Sigmoid colon (tissue), 7 donors: ENCODE measurements around the gene OPN4. TPM values are rescaled to one million over a fixed set of nuclear protein-coding genes. Genes with fewer than 3 reads are reported as not detected.

ENCODE experiments used
- DNase-seq: peaks from one replicate; pipeline ENCODE4 v3.0.0-alpha.2; 2019
- H3K27ac ChIP-seq, 4 donors: fragments of 200-600 bp; sonication (generic); one replicate each; pipeline ENCODE4 v1.5.1; 2016 to 2019; ENCODE audit warnings: mild to moderate bottlenecking in 1 of 4
- H3K27me3 ChIP-seq, 3 donors: fragments of 200-600 bp; sonication (generic); one replicate each; pipeline ENCODE4 v1.5.1; 2019; ENCODE audit warnings: mild to moderate bottlenecking in 1 of 3
- H3K36me3 ChIP-seq, 4 donors: fragments of 200-600 bp; sonication (generic); one replicate each; pipeline ENCODE4 v1.5.1; 2016 to 2019
- H3K4me1 ChIP-seq, 4 donors: fragments of 200-600 bp; sonication (generic); one replicate each; pipeline ENCODE4 v1.5.1; 2017 to 2019
- H3K4me3 ChIP-seq, 4 donors: fragments of 200-600 bp; sonication (generic); one replicate each; pipeline ENCODE4 v1.5.1; 2017 to 2019; ENCODE audit warnings: mild to moderate bottlenecking in 2 of 4, moderate library complexity in 1 of 4
- H3K9me3 ChIP-seq, 4 donors: fragments of 200-600 bp in 3 of 4; sonication (generic) in 3 of 4; one replicate each; pipeline versions ENCODE4 v1.5.1 to v1.6.1; 2013 to 2019
- EP300 ChIP-seq, 4 donors: sonication (generic); formaldehyde crosslinking; IDR thresholded peaks; one replicate each; pipeline ENCODE4 v1.6.1; 2017; ENCODE audit warnings: antibody characterized with exemption in 4 of 4
- POLR2A ChIP-seq, 2 donors: fragments of 450-650 bp; IDR thresholded peaks; one replicate each; pipeline ENCODE4 v1.6.1; 2016; ENCODE audit warnings: antibody characterized with exemption in 2 of 2, mild to moderate bottlenecking in 2 of 2, moderate library complexity in 2 of 2
- POLR2AphosphoS5 ChIP-seq, 4 donors: sonication (generic); formaldehyde crosslinking; IDR thresholded peaks; one replicate each; pipeline ENCODE4 v1.6.1; 2017; ENCODE audit warnings: antibody characterized with exemption in 4 of 4
- WGBS, 2 donors: extraction: QIAGEN DNeasy Blood & Tissue Kit; methylation state at CpG; one replicate each; pipeline ENCODE4 v1.1.7; 2013; 5-methylcytosine and 5-hydroxymethylcytosine counted together
- intact Hi-C: fragments of 100-400 bp; cut with DNase I; formaldehyde crosslinking; loops from one replicate; pipeline ENCODE4 v1.15.1; 2023
- polyA plus RNA-seq, 3 donors: library from polyadenylated mRNA; stranded (reverse); fragments of 200-250 nt; gene quantifications; one replicate each; pipeline ENCODE4 v1.2.3, GENCODE V29; 2013
- total RNA-seq, 4 donors: library from RNA; depleted of rRNA; stranded (reverse); fragments of >200 nt; gene quantifications; one replicate each; pipeline ENCODE4 v1.1.0, GENCODE V29; 2016
- TF ChIP-seq, protein P1 (sequence below), 4 experiments: fragments of 450-650 bp in 3 of 4; fragments of 200-600 bp in 1 of 4; IDR thresholded peaks; one replicate each; pipeline ENCODE4 v1.5.1; 2016 to 2019; ENCODE audit warnings: antibody characterized with exemption in 4 of 4, mild to moderate bottlenecking in 3 of 4, moderate library complexity in 2 of 4
- donor health status: healthy with polysubstance abuse.
- donor health status: Bipolar disorder and iron deficiency.
- donor health status: healthy.

The OPN4 gene
- total and polyA plus RNA-seq, 7 donors, result 0.04 TPM; not detected in 6

DNA sequence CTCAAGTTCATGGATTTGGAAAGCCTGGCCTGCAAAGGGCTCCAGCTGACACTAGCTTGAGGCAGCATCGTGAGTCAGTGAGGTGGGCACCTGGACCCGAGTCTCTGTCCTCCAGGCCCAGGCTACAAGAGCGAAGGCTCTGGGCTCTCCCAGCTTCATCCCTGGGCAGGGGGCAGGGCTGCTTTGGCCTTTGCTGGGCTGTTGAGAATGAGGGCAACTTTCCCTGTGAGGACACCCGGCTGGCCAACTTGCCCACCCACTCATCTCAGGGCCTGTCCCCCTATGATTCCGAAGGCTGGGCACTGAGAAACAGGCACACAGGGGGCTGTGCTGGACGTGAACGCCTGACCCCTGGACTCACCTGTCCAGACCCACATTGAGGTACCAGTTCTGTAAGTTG is 38.3 kb downstream of the OPN4 start:
- 91 to 94% methylated on average over 7 of the region's 7 CpGs for WGBS, 2 donors
- H3K9me3 ChIP-seq, result no peaks in the 10 kb centered on the region
- no peaks in the 10 kb centered on the region for H3K27me3 ChIP-seq
- no peak for DNase-seq
- no peak for TF ChIP-seq POLR2A (IDR thresholded peaks at IDR 0.05)
- no peak for TF ChIP-seq EP300 (IDR thresholded peaks at IDR 0.05)
- TF ChIP-seq, protein P1, sequence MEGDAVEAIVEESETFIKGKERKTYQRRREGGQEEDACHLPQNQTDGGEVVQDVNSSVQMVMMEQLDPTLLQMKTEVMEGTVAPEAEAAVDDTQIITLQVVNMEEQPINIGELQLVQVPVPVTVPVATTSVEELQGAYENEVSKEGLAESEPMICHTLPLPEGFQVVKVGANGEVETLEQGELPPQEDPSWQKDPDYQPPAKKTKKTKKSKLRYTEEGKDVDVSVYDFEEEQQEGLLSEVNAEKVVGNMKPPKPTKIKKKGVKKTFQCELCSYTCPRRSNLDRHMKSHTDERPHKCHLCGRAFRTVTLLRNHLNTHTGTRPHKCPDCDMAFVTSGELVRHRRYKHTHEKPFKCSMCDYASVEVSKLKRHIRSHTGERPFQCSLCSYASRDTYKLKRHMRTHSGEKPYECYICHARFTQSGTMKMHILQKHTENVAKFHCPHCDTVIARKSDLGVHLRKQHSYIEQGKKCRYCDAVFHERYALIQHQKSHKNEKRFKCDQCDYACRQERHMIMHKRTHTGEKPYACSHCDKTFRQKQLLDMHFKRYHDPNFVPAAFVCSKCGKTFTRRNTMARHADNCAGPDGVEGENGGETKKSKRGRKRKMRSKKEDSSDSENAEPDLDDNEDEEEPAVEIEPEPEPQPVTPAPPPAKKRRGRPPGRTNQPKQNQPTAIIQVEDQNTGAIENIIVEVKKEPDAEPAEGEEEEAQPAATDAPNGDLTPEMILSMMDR (IDR thresholded peaks at IDR 0.05), result no peak
- TF ChIP-seq POLR2AphosphoS5 (IDR thresholded peaks at IDR 0.05), result no peak
- H3K36me3 ChIP-seq, result peaks cover 0 to 32% (median 7%) of the 10 kb centered on the region in 4 donors
- intact Hi-C loops, result loop anchor here (2.0 kb wide), 1 partner anchor 208 kb away; no protein-coding TSS in a partner anchor
- H3K4me1 ChIP-seq, result peaks cover 0 to 65% (median 52%) of the 10 kb centered on the region in 4 donors
- peak overlapping the region; percentile 38 to 95 (median 55) for H3K27ac ChIP-seq
- no peak overlapping the region for H3K4me3 ChIP-seq

DNA sequence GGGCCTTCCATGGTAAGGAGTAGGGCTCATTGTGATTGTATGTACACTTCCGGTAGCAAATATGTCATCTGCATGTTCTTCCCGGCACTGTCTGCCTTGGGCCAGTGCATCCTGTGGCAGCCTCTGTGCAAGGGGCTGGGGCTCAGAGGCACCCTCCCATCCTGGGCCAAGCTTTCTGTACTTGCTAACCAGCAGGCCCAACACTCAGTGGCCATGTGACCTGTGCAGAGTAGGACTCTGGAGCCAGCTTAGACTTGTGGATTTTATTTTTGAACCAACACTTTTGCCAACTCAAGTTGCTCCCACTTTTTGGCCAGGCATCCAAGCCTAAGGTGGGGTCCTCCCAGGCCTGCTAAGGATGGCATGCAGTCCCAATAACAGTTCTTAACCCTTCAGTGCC is 38.9 kb downstream of the OPN4 start:
- DNase-seq, result no peak
- Histone ChIP-seq H3K27ac (peak overlapping the region in 3 of 4 donors; percentile 38 to 95 (median 48)), H3K9me3 (no peaks in the 10 kb centered on the region), H3K4me1 (peaks cover 0 to 59% (median 46%) of the 10 kb centered on the region in 4 donors), H3K36me3 (peaks cover 0 to 34% (median 9%) of the 10 kb centered on the region in 4 donors), H3K4me3 (no peak overlapping the region), H3K27me3 (no peaks in the 10 kb centered on the region)
- intact Hi-C loops, result loop anchor here (2.0 kb wide), 1 partner anchor 208 kb away; no protein-coding TSS in a partner anchor
- WGBS, 2 donors, result 90% methylated on average over 2 of the region's 2 CpGs
- TF ChIP-seq EP300 (IDR thresholded peaks at IDR 0.05) (no peak), POLR2A (IDR thresholded peaks at IDR 0.05) (no peak), POLR2AphosphoS5 (IDR thresholded peaks at IDR 0.05) (no peak)
- TF ChIP-seq, protein P1 (IDR thresholded peaks at IDR 0.05), result no peak

DNA sequence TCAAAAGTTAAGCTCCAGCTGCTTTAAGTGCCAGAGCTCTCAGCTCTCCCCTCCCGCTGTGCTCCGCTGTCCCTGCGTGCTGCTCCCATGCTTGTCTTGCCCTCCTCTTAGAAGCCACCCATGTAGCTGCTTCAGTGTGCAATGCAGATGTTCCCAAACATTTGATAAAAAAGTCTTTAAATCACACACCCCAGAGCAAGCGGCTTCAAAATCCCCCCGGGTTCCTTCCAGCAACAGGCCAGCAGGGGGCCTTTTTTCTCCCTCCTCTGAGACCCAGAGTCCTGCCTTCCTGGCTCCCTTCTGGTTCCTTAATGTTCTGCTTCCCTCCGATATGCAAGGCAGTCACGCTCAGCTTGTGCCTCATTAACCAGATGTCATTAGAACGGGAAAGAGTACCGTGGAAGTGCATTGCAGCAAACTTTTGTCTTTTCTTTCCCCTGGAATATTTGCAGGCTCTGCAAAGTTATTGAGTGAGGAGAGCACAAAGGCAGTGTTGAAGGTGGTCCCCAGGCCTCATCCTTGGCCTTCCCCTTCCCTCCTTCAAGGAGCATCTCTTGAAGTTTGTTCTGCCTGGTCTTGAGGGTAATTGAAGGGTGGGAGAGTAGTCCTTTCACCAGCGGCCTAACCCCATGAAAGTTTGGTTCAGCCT is 39.5 kb downstream of the OPN4 start:
- peak overlapping the region in 3 of 4 donors; percentile 38 to 95 (median 48) for H3K27ac ChIP-seq

DNA sequence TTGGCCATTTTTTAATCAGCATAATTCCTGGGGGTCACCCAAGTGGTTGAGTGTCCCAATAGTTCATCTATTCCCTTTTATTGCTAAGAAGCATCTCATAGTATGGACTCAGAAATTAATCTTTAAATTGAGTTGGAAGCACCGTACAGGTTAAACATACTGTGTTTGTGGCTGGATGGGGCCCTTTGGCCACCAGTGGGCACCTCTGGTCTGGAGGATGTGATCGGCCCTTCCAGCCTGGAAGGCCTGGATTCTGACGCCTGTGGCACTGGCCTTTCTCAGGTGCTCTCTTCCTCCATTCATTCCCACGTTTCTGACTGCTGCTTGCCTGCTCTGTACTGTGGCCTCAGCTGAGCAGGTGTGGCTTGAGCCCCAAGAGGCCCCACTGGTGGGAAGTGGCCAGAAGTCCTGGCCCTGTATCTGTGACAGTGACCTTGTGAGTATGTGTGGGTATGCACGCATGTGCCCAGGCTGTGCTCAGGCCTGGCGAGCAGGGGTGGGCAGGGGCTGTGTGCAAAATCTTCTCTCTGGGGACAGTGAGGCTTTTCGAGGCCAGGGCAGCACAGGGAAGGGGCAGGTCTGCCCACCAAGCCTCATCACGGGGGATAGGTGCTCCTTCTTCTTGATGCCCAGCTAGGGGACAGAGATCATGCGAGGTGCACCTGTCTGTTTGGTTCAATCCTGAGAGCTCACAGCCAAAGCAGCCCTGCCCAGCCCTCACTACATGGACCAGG is 44.0 kb downstream of the OPN4 start:
- WGBS, 2 donors, result 75 to 81% methylated on average over 9 of the region's 9 CpGs
- H3K27ac ChIP-seq, result peak overlapping the region in 2 of 4 donors; percentile 11 to 21

More for the DNA sequence above, 39.5 kb downstream of the OPN4 start:
- DNase-seq, result no peak
- Histone ChIP-seq H3K36me3 (peaks cover 0 to 39% (median 12%) of the 10 kb centered on the region in 4 donors), H3K4me1 (peaks cover 0 to 53% (median 40%) of the 10 kb centered on the region in 4 donors), H3K9me3 (no peaks in the 10 kb centered on the region), H3K27me3 (no peaks in the 10 kb centered on the region), H3K4me3 (no peak overlapping the region)
- 29 to 34% methylated on average over 10 of the region's 10 CpGs for WGBS, 2 donors
- TF ChIP-seq POLR2AphosphoS5 (IDR thresholded peaks at IDR 0.05), result no peak
- TF ChIP-seq, protein P1 (IDR thresholded peaks at IDR 0.05), result peak; percentile 30 to 65 (median 60)
- intact Hi-C loops, result loop anchor here (2.0 kb wide), 1 partner anchor 207 kb away; no protein-coding TSS in a partner anchor

More for the DNA sequence above, 44.0 kb downstream of the OPN4 start:
- peaks cover 0 to 9% (median 8%) of the 10 kb centered on the region in 4 donors for H3K4me1 ChIP-seq
- peaks cover 0 to 75% (median 13%) of the 10 kb centered on the region in 4 donors for H3K36me3 ChIP-seq
- no peak for DNase-seq
- TF ChIP-seq EP300 (IDR thresholded peaks at IDR 0.05) (no peak), POLR2A (IDR thresholded peaks at IDR 0.05) (no peak), POLR2AphosphoS5 (IDR thresholded peaks at IDR 0.05) (no peak)
- TF ChIP-seq, protein P1 (IDR thresholded peaks at IDR 0.05), result no peak
- intact Hi-C loops, result no loop called here
- no peaks in the 10 kb centered on the region for H3K27me3 ChIP-seq
- H3K4me3 ChIP-seq, result no peak overlapping the region
- no peaks in the 10 kb centered on the region for H3K9me3 ChIP-seq
